H1 (cell line): Measurements from ENCODE around the gene KSR2. TPM values are rescaled to one million over a fixed set of nuclear protein-coding genes. Genes with fewer than 3 reads are reported as not detected.

Experiments
- HDAC2 ChIP-seq, 2 experiments: fragments of 300-600 bp in 1 of 2; sonication (generic) in 1 of 2; IDR thresholded peaks; 2 replicates each; pipeline ENCODE4 v1.6.1; 2011 to 2012; ENCODE audit warnings: low read depth in 2 of 2, low read length in 2 of 2, mild to moderate bottlenecking in 2 of 2, moderate library complexity in 2 of 2, borderline replicate concordance in 1 of 2, inconsistent platforms in 1 of 2
- KDM4A ChIP-seq: IDR thresholded peaks from one replicate; pipeline ENCODE4 v1.7.1; 2012; ENCODE audit warnings: low read depth, mild to moderate bottlenecking, moderate library complexity, low read length, inconsistent platforms; ENCODE audit not compliant: severe bottlenecking
- polyA plus RNA-seq, 7 experiments: library from polyadenylated mRNA; depleted of rRNA in 3 of 7; stranded (reverse) in 5 of 7; unstranded in 2 of 7; fragments of >200 nt in 5 of 7; fragments of 200-250 nt in 2 of 7; gene quantifications; 1 replicate in 5 of 7; 2 replicates in 1 of 7; 4 replicates in 1 of 7; pipeline versions ENCODE4 v1.2.1 to v1.2.3, GENCODE V29; 2011 to 2013; ENCODE audit warnings: missing spikeins in 2 of 7, mixed read lengths in 2 of 7
- total RNA-seq: library from RNA; stranded (reverse); fragmentation: NEBNext Ultra II Directional; extraction: Animal tissue kit (Norgen Biotek cat#: 25700); gene quantifications from 2 replicates; pipeline ENCODE4 v1.2.1, GENCODE V29; 2021

KSR2 gene
- total and polyA plus RNA-seq, 2 of the 8 experiments (the other 6 are each of a cell fraction or from before 2014, with no cell fraction given): 0.74 to 2.2 TPM

DNA sequence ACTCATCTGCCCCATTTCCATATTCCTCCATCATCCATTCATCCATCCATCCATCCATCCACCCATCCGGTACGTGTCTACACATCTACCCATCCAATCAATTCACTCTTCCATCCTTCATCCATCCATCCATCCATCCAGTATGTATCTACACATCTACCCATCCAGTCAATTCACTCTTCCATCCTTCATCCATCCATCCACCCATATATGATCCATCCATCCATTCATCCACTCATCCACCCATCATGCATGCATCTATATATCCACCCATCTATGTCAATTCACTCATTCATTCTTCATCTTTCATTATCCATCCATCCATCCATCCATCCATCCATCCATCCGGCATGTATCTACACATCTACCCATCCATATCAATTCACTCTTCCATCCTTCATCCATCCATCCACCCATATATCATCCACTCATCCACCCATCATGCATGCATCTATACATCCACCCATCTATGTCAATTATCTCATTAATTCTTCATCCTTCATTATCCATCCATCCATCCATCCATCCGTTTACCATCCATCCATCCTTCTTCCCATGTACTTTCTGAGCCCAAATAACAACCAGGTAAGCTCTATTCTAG is 498.8 kb downstream of the KSR2 start (continued):
- no peak for TF ChIP-seq KDM4A
- TF ChIP-seq HDAC2 (IDR thresholded peaks at IDR 0.05; ENCODE audit: borderline replicate concordance in 1 of 2, low read depth in 2 of 2, low read length in 2 of 2): no peak
